ENCODE measurements around the gene PARD3B. TPM values are rescaled to one million over a fixed set of nuclear protein-coding genes. Genes with fewer than 3 reads are reported as not detected.
A peak's percentile ranks its signal among the peaks of the same experiment; 100 is the strongest.

Gene PARD3B
- total and polyA plus RNA-seq, 2 experiments from 2014 or later: 3.5 to 4.4 TPM

GRCh38 chr2:205170399-205170798, 625.1 kb downstream of the PARD3B start:
- DNase-seq (ENCODE audit: low spot score): peak; percentile 18

More at GRCh38 chr2:205170399-205170798, 625.1 kb downstream of the PARD3B start:
- peaks cover 6% of the 10 kb centered on the region for H3K9me2 ChIP-seq (ENCODE audit: insufficient read depth)
- Mint-ChIP-seq H3K4me1 (no peaks in the 10 kb centered on the region), H3K9me3 (no peaks in the 10 kb centered on the region), H3K36me3 (ENCODE audit: low read depth) (no peaks in the 10 kb centered on the region), H3K4me3 (no peak overlapping the region), H3K27ac (no peak overlapping the region), H3K27me3 (ENCODE audit: insufficient read depth, low read depth, poor library complexity) (peaks cover 3% of the 10 kb centered on the region)
- no peaks in the 10 kb centered on the region for H3F3A ChIP-seq (replicated peaks; ENCODE audit: low read depth)
- no peak overlapping the region for H3K27ac ChIP-seq (ENCODE audit: low read depth)
- no peak for ATAC-seq
- H3K4me3 ChIP-seq: no peak overlapping the region
- H2AFZ ChIP-seq: no peak overlapping the region
- H3K27me3 ChIP-seq (ENCODE audit: insufficient read depth): no peaks in the 10 kb centered on the region
- TF ChIP-seq STAT1 (IDR thresholded peaks at IDR 0.05; ENCODE audit: unreplicated experiment) (no peak), REST (IDR thresholded peaks at IDR 0.05; ENCODE audit: unreplicated experiment) (no peak), CTCF (conservative IDR thresholded peaks at IDR 0.05; ENCODE audit: low read depth in 2 of 2) (peak in 1 of 2 experiments; percentile 18; a peak in 2 of 4 replicates), NANOG (IDR thresholded peaks at IDR 0.05; ENCODE audit: borderline replicate concordance) (no peak)
- H4K20me1 ChIP-seq (replicated peaks; ENCODE audit: insufficient read depth): no peaks in the 10 kb centered on the region
- no peaks in the 10 kb centered on the region for H3K79me2 ChIP-seq (replicated peaks; ENCODE audit: insufficient read depth)
- H3K4me1 ChIP-seq (ENCODE audit: insufficient read depth): no peaks in the 10 kb centered on the region
- H3K4me2 ChIP-seq: no peak overlapping the region
- no peaks in the 10 kb centered on the region for H3K36me3 ChIP-seq (ENCODE audit: insufficient read depth)
